GM13977 (cell line): ENCODE data around the gene GAMT.
"Not testable (repeated sequence)": the region's sequence is repeated elsewhere in the genome, so short reads cannot be mapped to it uniquely, and the experiment has no call there.

Source experiments
- DNase-seq: peaks from one replicate; pipeline ENCODE4 v3.0.0; 2012; ENCODE audit warnings: low spot score
- CTCF ChIP-seq: IDR thresholded peaks from 2 replicates; pipeline ENCODE4 v1.5.1; 2012; ENCODE audit warnings: mild to moderate bottlenecking, control low read depth; ENCODE audit not compliant: insufficient read depth; ENCODE audit errors: extremely low read depth, missing control alignments
- in situ Hi-C: fragments of 300-500 bp; cut with MboI; formaldehyde crosslinking; loops from one replicate; pipeline ENCODE4 v1.12.0; 2022; ENCODE audit warnings: low sequenced_read_pairs, low pct_unique_long_range_greater_than_20kb, mixed read lengths, inconsistent platforms; ENCODE audit not compliant: unreplicated experiment

Gene GAMT

GRCh38 chr19:1423436-1424191 lies 22.3 kb upstream of the GAMT start:
- no peak for DNase-seq
- no peak for TF ChIP-seq CTCF
- in situ Hi-C loops: no loop called here

GRCh38 chr19:1422943-1423342 lies 21.6 kb upstream of the GAMT start:
- in situ Hi-C loops: no loop called here
- no peak for TF ChIP-seq CTCF
- DNase-seq: no peak

DNA sequence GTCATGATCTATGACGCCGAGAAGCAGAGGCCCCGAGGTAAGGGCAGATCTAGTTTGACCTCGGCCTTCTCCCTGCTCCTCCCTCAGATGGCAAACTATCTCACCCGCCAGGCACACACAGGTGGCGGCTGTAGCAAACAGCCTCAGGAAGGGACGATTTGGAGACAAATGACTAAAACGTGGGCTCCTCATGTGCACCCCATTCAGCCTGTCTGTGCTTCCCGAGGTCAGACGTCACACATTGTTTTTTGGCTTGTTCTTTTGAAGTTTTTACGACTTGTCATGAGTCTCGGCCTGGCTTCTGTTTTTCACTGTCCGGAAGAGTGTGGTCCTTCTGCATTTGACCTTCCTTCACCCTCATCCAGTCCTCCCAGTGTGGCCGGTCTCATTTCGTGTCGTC lies 21.0 kb upstream of the GAMT start:
- in situ Hi-C loops: no loop called here
- DNase-seq: no peak
- no peak for TF ChIP-seq CTCF

- no peak for TF ChIP-seq CTCF
- no peak for DNase-seq
- in situ Hi-C loops: no loop called here
Observed at GRCh38 chr19:1421958-1422305, 20.6 kb upstream of the GAMT start.

GRCh38 chr19:1421218-1421957 lies 20.0 kb upstream of the GAMT start:
- no peak for TF ChIP-seq CTCF
- in situ Hi-C loops: no loop called here
- DNase-seq: no peak

- in situ Hi-C loops: no loop called here
- DNase-seq: no peak
- no peak for TF ChIP-seq CTCF
Observed at GRCh38 chr19:1420590-1420989, 19.2 kb upstream of the GAMT start.

DNA sequence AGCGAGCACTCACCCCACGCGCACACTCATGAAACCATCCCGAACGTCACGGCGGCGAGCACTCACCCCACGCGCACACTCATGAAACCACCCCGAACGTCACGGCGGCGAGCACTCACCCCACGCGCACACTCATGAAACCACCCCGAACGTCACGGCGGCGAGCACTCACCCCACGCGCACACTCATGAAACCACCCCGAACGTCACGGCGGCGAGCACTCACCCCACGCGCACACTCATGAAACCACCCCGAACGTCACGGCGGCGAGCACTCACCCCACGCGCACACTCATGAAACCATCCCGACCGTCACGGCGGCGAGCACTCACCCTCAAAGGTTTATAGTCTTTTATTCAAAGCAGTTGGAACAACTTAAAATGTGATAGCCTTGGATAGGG lies 18.7 kb upstream of the GAMT start:
- DNase-seq, in situ Hi-C loops: not testable (repeated sequence)
